HepG2 (cell line): ENCODE data around the gene PNRC1. TPM values are rescaled to one million over a fixed set of nuclear protein-coding genes. Genes with fewer than 3 reads are reported as not detected.

Source experiments
- ARID4A ChIP-seq: sonication (generic); formaldehyde crosslinking; IDR thresholded peaks from 2 replicates; pipeline ENCODE4 v1.5.0; 2020; ENCODE audit warnings: mild to moderate bottlenecking, missing genetic modification reagents, borderline replicate concordance
- HMGXB4 ChIP-seq, 2 experiments: sonication (generic) in 1 of 2; formaldehyde crosslinking in 1 of 2; IDR thresholded peaks; 2 replicates each; pipeline versions ENCODE4 v1.4.0 to v1.6.1; 2018 to 2020; ENCODE audit warnings: missing genetic modification reagents in 2 of 2, borderline replicate concordance in 1 of 2, low read depth in 1 of 2, mild to moderate bottlenecking in 1 of 2, missing biosample characterization in 1 of 2
- PHF8 ChIP-seq: sonication (generic); formaldehyde crosslinking; IDR thresholded peaks from 2 replicates; pipeline ENCODE4 v1.5.0; 2020; ENCODE audit warnings: missing genetic modification reagents
- ZNF274 ChIP-seq: sonication (generic); formaldehyde crosslinking; IDR thresholded peaks from 2 replicates; pipeline ENCODE4 v1.5.1; 2020; ENCODE audit warnings: mild to moderate bottlenecking, missing genetic modification reagents
- ZNF770 ChIP-seq: sonication (generic); formaldehyde crosslinking; IDR thresholded peaks from 2 replicates; pipeline ENCODE4 v1.5.0; 2020; ENCODE audit warnings: mild to moderate bottlenecking, missing genetic modification reagents
- polyA plus RNA-seq, 8 experiments: library from polyadenylated mRNA; depleted of rRNA in 3 of 8; stranded (reverse) in 7 of 8; unstranded in 1 of 8; fragments of >200 nt; fragmentation: Illumina TruSeq in 4 of 8; extraction: Trizol in 4 of 8; gene quantifications; 2 replicates each; pipeline versions ENCODE4 v1.2.1 to v1.2.3, GENCODE V29; 2011 to 2016; ENCODE audit warnings: low read depth in 4 of 8, missing spikeins in 1 of 8, mixed read lengths in 1 of 8; ENCODE audit not compliant: insufficient read depth in 1 of 8
- total RNA-seq, 5 experiments: library from RNA; depleted of rRNA; stranded (reverse); fragments of >200 nt; fragmentation: Illumina TruSeq; extraction: Trizol; gene quantifications; 2 replicates each; pipeline ENCODE4 v1.2.3, GENCODE V29; 2016; ENCODE audit warnings: low read depth in 1 of 5

PNRC1 gene
- total and polyA plus RNA-seq, 2 of the 13 experiments (the other 11 are each of a cell fraction or from before 2014, with no cell fraction given), result 17.6 to 36.0 TPM

GRCh38 chr6:89048985-89049384 is 31.6 kb upstream of the PNRC1 start (continued):
- TF ChIP-seq HMGXB4 (CRISPR knock-in tag; IDR thresholded peaks at IDR 0.05; ENCODE audit: borderline replicate concordance in 1 of 2, low read depth in 1 of 2) (no peak), ZNF274 (CRISPR knock-in tag) (no peak), ARID4A (CRISPR knock-in tag) (no peak), ZNF770 (CRISPR knock-in tag) (no peak), PHF8 (CRISPR knock-in tag) (no peak)
